GM12864 (cell line): Measurements from ENCODE around the gene TNN.
"Not testable (repeated sequence)": the region's sequence is repeated elsewhere in the genome, so short reads cannot be mapped to it uniquely, and the experiment has no call there.

ENCODE experiments used
- DNase-seq: peaks from one replicate; pipeline ENCODE4 v3.0.0-alpha.2; 2011; ENCODE audit warnings: low read depth
- H3K4me3 ChIP-seq: 2 replicates; pipeline ENCODE4 v1.5.1; 2011; ENCODE audit warnings: mild to moderate bottlenecking, low read depth, low read length, control low read depth
- CTCF ChIP-seq: IDR thresholded peaks from 2 replicates; pipeline ENCODE4 v1.5.1; 2011; ENCODE audit warnings: low read depth, mild to moderate bottlenecking, moderate library complexity, low read length, control low read depth, inconsistent platforms; ENCODE audit errors: missing control alignments

Gene TNN

GRCh38 chr1:175034775-175035174 lies 32.9 kb upstream of the TNN start:
- no peak for TF ChIP-seq CTCF
- no peak for DNase-seq
- H3K4me3 ChIP-seq = no peak overlapping the region

- no peak for DNase-seq
- H3K4me3 ChIP-seq = no peak overlapping the region
- no peak for TF ChIP-seq CTCF
Measured at GRCh38 chr1:175035865-175036264, 31.8 kb upstream of the TNN start.

GRCh38 chr1:175036476-175036875 lies 31.2 kb upstream of the TNN start:
- TF ChIP-seq CTCF = no peak
- H3K4me3 ChIP-seq = no peak overlapping the region
- DNase-seq = no peak

GRCh38 chr1:175037416-175037815 lies 30.2 kb upstream of the TNN start:
- no peak for TF ChIP-seq CTCF
- no peak overlapping the region for H3K4me3 ChIP-seq
- no peak for DNase-seq

GRCh38 chr1:175040324-175040879 lies 27.2 kb upstream of the TNN start:
- H3K4me3 ChIP-seq = no peak overlapping the region
- TF ChIP-seq CTCF = no peak
- no peak for DNase-seq

GRCh38 chr1:175042650-175043049 lies 25.0 kb upstream of the TNN start:
- TF ChIP-seq CTCF = no peak
- DNase-seq = no peak
- H3K4me3 ChIP-seq = no peak overlapping the region

- H3K4me3 ChIP-seq = no peak overlapping the region
- no peak for DNase-seq
- no peak for TF ChIP-seq CTCF
Measured at GRCh38 chr1:175043824-175044223, 23.8 kb upstream of the TNN start.

- not testable (repeated sequence) for DNase-seq, H3K4me3 ChIP-seq
Measured at GRCh38 chr1:175044591-175044990, 23.0 kb upstream of the TNN start.
